GM21737 (cell line): ENCODE measurements around the gene PMPCA.

Source experiments
- ATAC-seq: cut with Tn5 transposase; IDR thresholded peaks from one replicate; pipeline ENCODE4 v1.9.1; 2021; ENCODE audit warnings: mild to moderate bottlenecking, moderate library complexity; ENCODE audit not compliant: unreplicated experiment

The PMPCA gene

GRCh38 chr9:136373300-136374182 is 36.9 kb upstream of the PMPCA start, which contains the start of gene CARD9:
Gene CARD9, minus strand, starts transcription at chr9:136373669. Its CDS starts 1,591 bp downstream, at chr9:136372078.
- no peak for ATAC-seq

- ATAC-seq: no peak
Measured at GRCh38 chr9:136374183-136374575, 36.3 kb upstream of the PMPCA start.

DNA sequence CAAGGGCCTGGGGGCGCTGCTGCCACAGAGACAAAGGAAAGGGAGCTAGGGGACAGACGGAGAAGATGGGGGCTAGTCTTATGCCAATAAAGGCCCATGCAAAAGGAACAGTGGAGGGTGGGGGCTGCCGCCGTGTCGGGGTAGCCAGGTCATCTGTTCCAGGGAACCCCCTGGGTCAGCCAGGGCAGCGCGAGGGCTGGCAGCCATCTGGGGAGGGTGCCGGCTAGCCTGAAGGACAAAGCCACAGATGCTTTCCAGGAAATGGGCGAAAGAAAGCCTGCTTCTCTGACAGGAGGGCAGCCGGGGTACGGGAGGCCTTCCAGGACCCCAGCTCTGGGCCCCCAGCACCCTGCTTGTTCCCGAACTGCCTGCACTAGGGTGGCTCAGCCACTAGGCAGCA is 35.4 kb upstream of the PMPCA start:
- ATAC-seq: no peak

DNA sequence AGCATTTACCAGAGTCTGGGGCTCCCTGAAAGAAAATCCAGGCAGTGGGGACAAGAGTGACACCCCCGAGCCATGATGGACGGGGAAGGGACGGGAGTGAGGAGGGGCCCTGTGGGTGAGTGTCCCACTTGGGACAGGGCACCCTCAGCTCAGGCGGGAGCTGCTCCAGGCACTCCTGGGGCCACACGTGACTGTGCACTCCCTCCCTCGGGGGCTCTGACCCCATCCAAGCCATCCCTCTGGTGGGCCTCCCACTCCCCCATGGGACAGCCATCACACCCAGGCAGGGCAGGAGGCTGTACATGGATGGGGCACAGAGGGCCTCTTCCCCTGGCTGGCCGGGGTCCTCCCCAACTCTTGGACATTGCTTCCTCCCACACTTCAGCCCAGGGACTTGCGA is 34.0 kb upstream of the PMPCA start:
- no peak for ATAC-seq

DNA sequence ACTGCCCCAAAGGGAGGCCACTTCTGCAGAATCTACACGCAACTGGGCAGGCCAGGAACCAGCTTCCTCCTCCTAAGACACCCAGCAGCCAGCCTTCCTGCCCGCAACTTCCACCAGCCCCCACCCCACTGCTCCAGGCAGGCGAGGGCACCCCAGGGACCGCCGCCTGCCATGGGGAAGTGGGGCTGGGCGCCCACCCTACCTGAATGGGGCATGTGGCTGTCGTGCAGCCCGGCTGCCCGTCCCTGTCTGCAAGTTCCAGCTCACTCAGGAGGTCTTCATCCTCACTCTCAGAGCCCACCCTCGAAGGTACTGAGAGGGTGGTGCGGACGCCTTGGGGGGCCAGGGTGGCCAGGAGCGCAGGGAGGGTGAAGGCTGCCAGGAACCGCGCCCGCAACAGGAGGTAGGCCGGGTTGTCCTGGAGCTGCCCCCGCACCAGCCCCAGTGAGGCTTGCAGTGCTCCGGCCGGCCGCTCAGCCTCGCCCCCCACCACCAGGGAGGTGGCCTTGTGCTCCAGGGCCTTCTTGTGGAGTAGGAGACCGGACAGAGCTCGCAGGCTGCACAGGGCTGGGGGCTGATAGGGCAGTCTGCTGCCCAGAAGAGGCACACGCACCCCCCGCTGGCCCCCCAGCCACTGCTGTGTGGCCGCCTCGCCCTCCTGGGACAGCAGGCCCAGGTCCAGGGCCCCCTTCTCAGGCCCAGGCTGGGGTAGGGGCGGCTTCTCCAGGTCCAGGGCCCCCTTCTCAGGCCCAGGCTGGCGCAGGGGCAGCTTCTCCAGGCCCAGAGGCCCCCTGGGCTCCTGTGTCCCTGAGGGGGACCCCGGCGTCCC is 32.9 kb upstream of the PMPCA start:
- ATAC-seq: no peak

DNA sequence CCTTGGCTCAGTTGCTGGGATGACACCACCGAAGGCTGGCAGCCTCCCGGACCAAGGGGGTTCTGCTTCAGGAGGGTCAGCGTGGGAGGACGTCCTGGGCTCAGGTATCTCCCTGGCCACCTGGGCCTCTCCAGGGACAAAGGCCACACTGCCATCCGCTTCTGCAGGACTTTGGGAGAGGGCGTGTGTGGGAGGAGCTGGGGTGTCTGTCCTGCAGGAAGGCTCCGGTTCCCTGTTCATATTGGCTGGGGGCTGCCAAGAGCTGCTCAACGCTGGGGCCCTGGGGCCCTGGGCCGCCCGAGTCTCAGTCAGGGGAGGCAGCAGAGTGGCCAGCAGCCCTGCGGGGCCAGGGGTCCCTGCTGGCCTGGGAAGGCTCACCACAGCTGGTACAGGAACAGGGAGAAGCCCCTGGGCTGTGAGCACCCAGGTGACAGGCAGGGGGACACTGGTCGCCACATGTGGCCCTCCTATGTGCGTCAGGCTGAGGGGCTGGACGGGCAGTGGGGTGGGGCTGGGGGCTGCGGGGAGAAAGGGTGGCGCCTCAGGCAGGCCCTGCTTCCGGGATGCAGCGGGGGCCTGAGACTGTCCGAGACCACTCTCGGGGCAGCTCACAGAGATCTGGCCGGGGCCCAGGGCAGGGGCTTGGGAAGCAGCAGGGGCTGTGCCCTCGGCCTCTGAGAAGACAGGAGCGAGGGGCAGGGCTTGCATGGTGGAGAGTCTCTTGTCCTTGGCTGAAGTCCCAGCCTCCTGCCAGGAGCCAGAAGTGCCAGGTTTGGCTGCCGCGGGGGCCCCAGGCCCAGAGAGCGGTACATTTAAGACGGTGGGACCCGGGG is 32.1 kb upstream of the PMPCA start:
- ATAC-seq: no peak

DNA sequence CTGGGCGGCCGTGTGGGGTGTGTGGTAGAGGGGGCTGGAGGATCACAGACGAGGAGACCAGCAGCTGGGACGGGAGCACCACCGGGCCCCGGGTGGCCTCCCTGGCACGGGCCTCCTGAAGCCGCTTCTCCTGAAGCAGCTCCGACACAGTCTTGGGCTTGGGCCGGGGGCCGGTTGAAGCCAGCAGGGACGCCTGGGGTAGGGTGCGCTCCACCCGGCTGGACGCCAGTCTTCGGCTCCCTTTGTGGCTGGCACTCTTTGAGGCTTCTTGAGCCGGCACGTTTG is 31.5 kb upstream of the PMPCA start:
- ATAC-seq: no peak

GRCh38 chr9:136379401-136379800 is 31.1 kb upstream of the PMPCA start:
- no peak for ATAC-seq

GRCh38 chr9:136379891-136380290 is 30.6 kb upstream of the PMPCA start:
- ATAC-seq: no peak

GRCh38 chr9:136380381-136380780 is 30.1 kb upstream of the PMPCA start:
- ATAC-seq: no peak

DNA sequence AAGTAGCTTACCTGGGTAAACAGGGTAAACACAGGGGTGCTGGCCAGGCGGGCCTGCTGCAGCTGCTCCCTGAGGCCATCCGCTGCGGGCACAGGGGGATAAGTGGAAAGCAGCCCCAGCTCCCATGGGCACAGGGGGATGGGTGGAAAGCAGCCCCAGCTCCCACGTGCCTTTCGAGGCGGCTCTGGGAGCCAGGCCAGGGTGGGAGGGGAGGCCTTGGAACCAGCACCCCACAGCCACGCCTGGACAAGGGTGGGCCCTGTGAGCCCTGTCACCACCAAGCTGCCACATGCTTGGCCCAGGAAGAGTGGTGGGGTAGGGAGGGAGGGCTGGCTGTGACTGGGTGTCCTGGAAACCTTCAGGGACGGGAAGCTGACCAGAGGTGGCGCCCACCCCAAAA is 29.1 kb upstream of the PMPCA start:
- no peak for ATAC-seq

GRCh38 chr9:136381966-136382513 is 28.4 kb upstream of the PMPCA start:
- no peak for ATAC-seq

- no peak for ATAC-seq
Measured at GRCh38 chr9:136383436-136383835, 27.0 kb upstream of the PMPCA start.

DNA sequence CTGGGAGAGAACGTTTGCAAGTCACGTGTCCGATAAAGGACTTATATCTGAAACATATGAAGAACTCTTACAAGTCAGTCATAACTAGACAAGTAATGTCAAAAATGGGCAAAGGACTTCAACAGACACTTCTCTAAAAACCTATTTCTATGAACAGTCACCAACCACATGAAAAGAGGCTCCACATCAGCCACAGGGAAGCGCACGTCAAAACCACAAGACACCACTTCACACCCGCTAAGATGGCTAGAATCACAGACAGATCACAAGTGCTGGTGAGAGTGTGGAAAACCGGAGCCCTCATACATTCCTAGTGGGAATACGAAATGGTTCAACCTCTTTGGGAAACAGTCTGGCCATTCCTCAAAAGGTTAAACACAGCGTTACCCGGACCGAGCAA is 25.4 kb upstream of the PMPCA start:
- no peak for ATAC-seq

DNA sequence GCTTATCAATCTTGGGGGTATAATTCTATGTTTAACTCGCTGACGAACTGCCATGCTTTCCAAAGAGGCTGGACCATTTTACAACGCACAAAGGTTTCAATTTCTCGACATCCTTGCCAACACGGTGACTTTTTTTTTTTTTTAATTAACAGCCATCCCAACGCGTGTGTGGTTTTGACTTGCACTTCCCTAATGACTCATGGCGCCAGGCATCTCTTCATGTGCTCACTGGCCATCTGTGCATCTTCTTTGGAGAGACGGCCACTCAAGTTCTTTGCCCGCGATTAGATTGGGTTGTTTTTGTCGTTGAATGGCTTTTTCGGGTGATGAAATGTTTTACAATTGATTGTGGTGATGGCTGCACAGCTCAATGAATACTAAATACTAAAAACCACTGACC is 24.4 kb upstream of the PMPCA start:
- ATAC-seq: no peak

DNA sequence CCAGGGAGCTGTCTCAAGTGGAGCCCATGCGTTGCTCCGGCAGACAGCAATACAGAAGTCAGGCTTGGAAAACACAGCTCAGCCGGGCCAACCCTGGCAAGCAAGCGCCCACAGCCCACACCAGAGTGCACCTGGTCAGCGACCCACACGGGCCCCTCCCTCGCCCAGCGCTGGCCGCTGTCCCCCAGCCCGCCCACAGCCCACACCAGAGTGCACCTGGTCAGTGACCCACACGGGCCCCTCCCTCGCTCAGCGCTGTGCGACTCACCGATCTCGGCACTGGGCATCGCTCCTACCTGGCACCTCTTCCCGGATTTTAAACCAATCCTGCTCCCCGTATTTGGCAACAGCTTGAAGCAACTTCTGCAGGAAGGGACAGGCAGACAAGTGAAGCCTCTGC is 23.2 kb upstream of the PMPCA start:
- ATAC-seq: no peak

DNA sequence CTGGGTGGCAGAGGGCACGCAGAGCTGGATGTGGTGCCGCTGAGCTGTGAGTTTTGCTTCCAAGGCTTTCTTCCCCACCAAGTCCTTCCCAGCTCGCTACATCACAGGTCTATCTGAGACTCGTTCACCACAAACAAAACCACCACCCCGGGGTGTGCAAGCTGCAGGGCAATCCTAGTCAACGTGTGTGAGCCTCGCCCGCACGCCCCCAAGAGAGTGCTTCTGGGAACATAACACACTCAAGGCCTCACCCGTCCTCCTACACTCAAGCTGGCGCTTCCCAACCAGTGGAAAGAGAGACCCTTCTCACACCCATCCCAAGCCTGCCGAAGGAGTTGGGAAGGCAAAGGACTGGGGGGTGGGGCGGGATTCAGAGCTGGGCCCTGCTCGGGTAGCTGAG is 21.1 kb upstream of the PMPCA start:
- no peak for ATAC-seq

DNA sequence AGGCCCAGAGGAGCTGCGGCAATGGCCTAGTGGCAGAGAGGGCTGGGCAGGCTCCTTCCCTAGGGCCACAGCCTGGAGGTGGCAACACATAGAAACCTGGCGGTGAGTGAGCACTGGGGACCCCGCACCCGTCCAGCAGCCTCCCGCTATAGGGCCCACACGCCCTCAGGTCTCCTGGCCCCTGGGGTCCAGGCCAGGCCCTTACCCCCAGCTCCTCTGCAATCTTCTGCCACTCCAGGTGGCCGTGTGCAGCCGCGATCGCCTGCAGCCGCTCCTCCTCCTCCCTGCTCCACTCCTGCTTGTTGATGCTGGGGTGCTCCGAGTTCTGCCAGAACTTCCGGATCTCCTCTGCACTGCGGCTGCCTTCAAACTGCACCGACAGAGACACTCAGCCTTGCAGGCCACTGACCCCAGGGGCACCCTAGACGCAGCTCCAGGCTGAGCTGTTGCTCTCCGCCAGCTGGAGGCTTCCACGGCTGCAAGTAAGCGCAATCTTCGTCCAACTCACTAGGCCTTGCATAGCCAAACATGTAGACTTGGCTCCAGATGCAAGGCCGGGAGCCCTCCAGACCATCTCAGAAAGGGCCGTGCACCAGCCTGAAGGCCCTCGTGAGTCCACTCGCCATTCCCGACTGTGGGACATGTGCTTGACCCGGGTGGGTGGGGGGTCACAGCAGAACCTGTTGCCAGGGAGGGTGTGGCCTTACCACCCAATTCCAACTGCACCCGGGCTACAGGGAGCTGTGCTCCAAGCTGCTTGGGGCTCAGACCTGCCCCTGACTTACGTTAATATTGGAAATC is 18.5 kb upstream of the PMPCA start:
- ATAC-seq: no peak

- no peak for ATAC-seq
Measured at GRCh38 chr9:136392538-136393449, 17.7 kb upstream of the PMPCA start.
